Endothelial cell of umbilical vein (primary cell): ENCODE measurements around the gene TNFAIP8L3. TPM values are rescaled to one million over a fixed set of nuclear protein-coding genes. Genes with fewer than 3 reads are reported as not detected.
A peak's percentile ranks its signal among the peaks of the same experiment; 100 is the strongest.

ENCODE experiments used
- BruUV-seq: library from RNA; stranded (reverse); fragments of 400-500 nt; replicated peaks from 2 replicates; lab custom pipeline; 2021; lab: Mats Ljungman, UMichigan
- CTCF ChIA-PET: fragments of 300-600, 350-600 bp; sonication (Branson Sonifier 250); formaldehyde crosslinking; loops from one replicate; lab custom pipeline; 2021; ENCODE audit warnings: antibody characterized with exemption, inconsistent platforms; lab: Charles Lee
- POLR2A ChIA-PET: fragments of 300-600, 350-600 bp; sonication (Branson Sonifier 250); formaldehyde crosslinking; loops from one replicate; lab custom pipeline; 2021; ENCODE audit warnings: antibody characterized with exemption, inconsistent platforms; lab: Charles Lee
- DNase-seq: peaks from one replicate; pipeline ENCODE4 v3.0.0-alpha.2; 2011; ENCODE audit warnings: low read depth, low spot score
- FAIRE-seq: peaks from 2 replicates; lab custom pipeline; 2011; peaks lifted over from hg19 to GRCh38; lab: Jason Lieb, UNC
- H2AFZ ChIP-seq: 2 replicates; pipeline ENCODE4 v1.6.0; 2012; ENCODE audit warnings: low read depth, low read length, control low read depth, inconsistent platforms
- H3K27ac ChIP-seq: 2 replicates; pipeline ENCODE4 v1.5.1; 2011; ENCODE audit warnings: low read depth, mild to moderate bottlenecking, control low read depth, low read length, moderate library complexity; ENCODE audit not compliant: insufficient read depth
- H3K27me3 ChIP-seq, 2 experiments: 2 replicates each; pipeline versions ENCODE4 v1.6.0 to v1.6.1; 2011; ENCODE audit warnings: low read length in 2 of 2, mixed read lengths in 1 of 2; ENCODE audit not compliant: control insufficient read depth in 2 of 2, insufficient read depth in 2 of 2
- H3K36me3 ChIP-seq, 2 experiments: 2 replicates in 1 of 2; 3 replicates in 1 of 2; pipeline ENCODE4 v1.5.1; 2011; ENCODE audit warnings: low read length in 2 of 2, mild to moderate bottlenecking in 1 of 2, moderate library complexity in 1 of 2; ENCODE audit not compliant: control insufficient read depth in 2 of 2, insufficient read depth in 2 of 2; ENCODE audit errors: extremely low read depth in 1 of 2
- H3K4me1 ChIP-seq: 3 replicates; pipeline ENCODE4 v1.5.1; 2011; ENCODE audit warnings: mild to moderate bottlenecking, low read length; ENCODE audit not compliant: control insufficient read depth, insufficient read depth; ENCODE audit errors: extremely low read depth
- H3K4me2 ChIP-seq: 2 replicates; pipeline ENCODE4 v1.6.1; 2011; ENCODE audit warnings: low read length, control low read depth, mixed read lengths; ENCODE audit not compliant: insufficient read depth
- H3K4me3 ChIP-seq, 3 experiments: fragments of 200-600 bp in 1 of 3; sonication (generic), shearing (Covaris generic) in 1 of 3; replicated peaks in 1 of 3; 2 replicates each; pipeline ENCODE4 v1.5.1; 2011 to 2016; ENCODE audit warnings: control low read depth in 3 of 3, low read length in 3 of 3, mild to moderate bottlenecking in 2 of 3, inconsistent platforms in 1 of 3, low read depth in 1 of 3, moderate library complexity in 1 of 3; ENCODE audit not compliant: insufficient read depth in 1 of 3
- H3K79me2 ChIP-seq: 2 replicates; pipeline ENCODE4 v1.6.0; 2012; ENCODE audit warnings: low read length, inconsistent platforms; ENCODE audit not compliant: control insufficient read depth, insufficient read depth
- H3K9ac ChIP-seq: replicated peaks from 2 replicates; pipeline ENCODE3; 2011; ENCODE audit warnings: low read length, control low read depth; ENCODE audit not compliant: insufficient read depth; ENCODE audit errors: extremely low read depth
- H3K9me1 ChIP-seq: replicated peaks from 3 replicates; pipeline ENCODE4 v1.6.0; 2011; ENCODE audit warnings: mild to moderate bottlenecking, low read length; ENCODE audit not compliant: control insufficient read depth, insufficient read depth; ENCODE audit errors: extremely low read depth
- H3K9me3 ChIP-seq: replicated peaks from 2 replicates; pipeline ENCODE4 v1.5.1; 2012; ENCODE audit warnings: low read length, inconsistent platforms; ENCODE audit not compliant: control insufficient read depth, insufficient read depth
- H4K20me1 ChIP-seq: replicated peaks from 2 replicates; pipeline ENCODE3; 2011; ENCODE audit warnings: mild to moderate bottlenecking, low read length; ENCODE audit not compliant: control insufficient read depth, insufficient read depth; ENCODE audit errors: extremely low read depth
- CTCF ChIP-seq, 2 donors: IDR thresholded peaks; 1 replicate in 1 of 2; 2 replicates in 1 of 2; pipeline ENCODE4 v1.5.1; 2011; ENCODE audit warnings: low read length in 2 of 2, mild to moderate bottlenecking in 2 of 2, moderate library complexity in 2 of 2, control low read depth in 1 of 2, inconsistent platforms in 1 of 2, low read depth in 1 of 2; ENCODE audit not compliant: insufficient read depth in 1 of 2; ENCODE audit errors: extremely low read depth in 1 of 2
- EZH2 ChIP-seq: IDR thresholded peaks from 2 replicates; pipeline ENCODE4 v1.6.1; 2012; ENCODE audit warnings: borderline replicate concordance, low read depth, mild to moderate bottlenecking, moderate library complexity, low read length, inconsistent platforms; ENCODE audit not compliant: severe bottlenecking
- FOS ChIP-seq: IDR thresholded peaks from 2 replicates; pipeline ENCODE4 v1.6.1; 2011; ENCODE audit warnings: mild to moderate bottlenecking, low read length, moderate library complexity, borderline replicate concordance; ENCODE audit not compliant: insufficient read depth
- GATA2 ChIP-seq: IDR thresholded peaks from 2 replicates; pipeline ENCODE4 v1.7.0; 2011; ENCODE audit warnings: low read depth, mild to moderate bottlenecking, moderate library complexity, mixed read lengths, low read length; ENCODE audit not compliant: insufficient read length, insufficient read depth
- JUN ChIP-seq: IDR thresholded peaks from 2 replicates; pipeline ENCODE4 v1.6.1; 2011; ENCODE audit warnings: borderline replicate concordance, low read depth; ENCODE audit not compliant: insufficient read length, insufficient read depth
- MAX ChIP-seq: IDR thresholded peaks from 2 replicates; pipeline ENCODE4 v1.6.1; 2011; ENCODE audit not compliant: insufficient read depth, insufficient read length
- MYC ChIP-seq: IDR thresholded peaks from one replicate; pipeline ENCODE4 v1.6.1; 2011; ENCODE audit warnings: mild to moderate bottlenecking, low read depth, low read length
- POLR2A ChIP-seq: IDR thresholded peaks from 2 replicates; pipeline ENCODE4 v1.6.1; 2012; ENCODE audit warnings: low read depth, mild to moderate bottlenecking, control low read depth, low read length
- POLR2AphosphoS5 ChIP-seq: IDR thresholded peaks from 2 replicates; pipeline ENCODE4 v1.6.1; 2012; ENCODE audit warnings: low read depth, mild to moderate bottlenecking, control low read depth, low read length, moderate library complexity; ENCODE audit not compliant: insufficient read depth
- dilution Hi-C: fragments of 300-500 bp; cut with MboI; formaldehyde crosslinking; loops from one replicate; pipeline ENCODE4 v1.15.0; 2019; ENCODE audit warnings: low sequenced_read_pairs; ENCODE audit not compliant: extremely low pct_ligation_motif_present
- intact Hi-C: fragments of 100-400 bp; cut with micrococcal nuclease; formaldehyde crosslinking; loops from one replicate; pipeline ENCODE4 v1.10.0; 2022
- polyA plus RNA-seq, 4 experiments: library from polyadenylated mRNA; depleted of rRNA in 3 of 4; stranded (reverse) in 3 of 4; unstranded in 1 of 4; fragments of >200 nt; gene quantifications; 2 replicates each; pipeline versions ENCODE4 v1.2.1 to v1.2.3, GENCODE V29; 2011 to 2012; ENCODE audit warnings: missing spikeins in 1 of 4
- total RNA-seq: library from RNA; stranded (reverse); gene quantifications from 2 replicates; pipeline ENCODE4 v1.2.3, GENCODE V29; 2021

TNFAIP8L3 gene
- total and polyA plus RNA-seq, 2 donors (not counting 3 experiments of a cell fraction or from before 2014, with no cell fraction given) = 8.8 to 38.3 TPM

- POLR2A ChIA-PET = no interaction called here
Measured at GRCh38 chr15:51092480-51093040, 2.1 kb downstream of the TNFAIP8L3 start.

More at GRCh38 chr15:51092480-51093040, 2.1 kb downstream of the TNFAIP8L3 start:
- Histone ChIP-seq H3K9me3 (no peaks in the 10 kb centered on the region), H3K4me3 (peak overlapping the region in 2 of 3 experiments; percentile 75 to 91), H4K20me1 (no peaks in the 10 kb centered on the region), H3K27ac (no peak overlapping the region), H3K79me2 (peaks cover 82% of the 10 kb centered on the region), H3K4me1 (peaks cover 75% of the 10 kb centered on the region), H2AFZ (no peak overlapping the region), H3K9me1 (no peaks in the 10 kb centered on the region), H3K36me3 (no peaks in the 10 kb centered on the region), H3K27me3 (no peaks in the 10 kb centered on the region), H3K4me2 (peak overlapping the region; percentile 63), H3K9ac (peak overlapping the region; percentile 41)
- no peak for DNase-seq
- TF ChIP-seq POLR2A = no peak
- TF ChIP-seq CTCF (IDR thresholded peaks at IDR 0.05; ENCODE audit: extremely low read depth in 1 of 2, insufficient read depth in 1 of 2, low read depth in 1 of 2, low read length in 2 of 2) = no peak
- no peak for TF ChIP-seq GATA2
- no peak for TF ChIP-seq EZH2
- no peak for TF ChIP-seq MYC
- TF ChIP-seq FOS = no peak
- no peak for TF ChIP-seq JUN
- TF ChIP-seq MAX = no peak
- no peak for TF ChIP-seq POLR2AphosphoS5
- no peak for FAIRE-seq
- CTCF ChIA-PET = interaction anchor here (0.9 to 2.5 kb wide), 2 partner anchors 41 to 71 kb away, joined by 5 to 14 read pairs; no protein-coding TSS in a partner anchor
- intact Hi-C loops = loop anchor here (1.0 to 10.0 kb wide), 3 partner anchors 15 to 1468 kb away; partner anchors contain the start of genes DTWD1, FAM227B and GABPB1
- dilution Hi-C loops = no loop called here
- no TSS peak for BruUV-seq
